Thyroid gland (tissue), 4 donors: Measurements from ENCODE around the gene SETD3. TPM values are rescaled to one million over a fixed set of nuclear protein-coding genes. Genes with fewer than 3 reads are reported as not detected.

ENCODE experiments used
- DNase-seq, 2 donors: peaks; one replicate each; pipeline ENCODE4 v3.0.0-alpha.2; 2019
- H3K27ac ChIP-seq, 3 donors: fragments of 200-600 bp; sonication (generic); 1 replicate in 2 of 3; 2 replicates in 1 of 3; pipeline ENCODE4 v1.5.1; 2016 to 2019; ENCODE audit warnings: mild to moderate bottlenecking in 1 of 3, moderate library complexity in 1 of 3
- H3K27me3 ChIP-seq: fragments of 200-600 bp; sonication (generic); one replicate; pipeline ENCODE4 v1.5.1; 2019
- H3K36me3 ChIP-seq, 2 donors: fragments of 200-600 bp; sonication (generic); one replicate each; pipeline ENCODE4 v1.5.1; 2016 to 2019
- H3K4me1 ChIP-seq, 2 donors: fragments of 200-600 bp; sonication (generic); one replicate each; pipeline ENCODE4 v1.5.1; 2017 to 2019
- H3K4me3 ChIP-seq, 3 donors: fragments of 200-600 bp; sonication (generic); replicated peaks in 1 of 3; 1 replicate in 2 of 3; 2 replicates in 1 of 3; pipeline ENCODE4 v1.5.1; 2016; ENCODE audit warnings: mild to moderate bottlenecking in 1 of 3
- H3K9me3 ChIP-seq: fragments of 200-600 bp; sonication (generic); one replicate; pipeline ENCODE4 v1.5.1; 2017
- CTCF ChIP-seq, 6 experiments: fragments of 200-600 bp in 3 of 6; fragments of 450-650 bp in 3 of 6; sonication (generic) in 3 of 6; IDR thresholded peaks; one replicate each; pipeline ENCODE4 v1.5.1; 2016 to 2019; ENCODE audit warnings: antibody characterized with exemption in 6 of 6, mild to moderate bottlenecking in 2 of 6, inconsistent platforms in 1 of 6, moderate library complexity in 1 of 6
- POLR2A ChIP-seq, 2 donors: fragments of 450-650 bp; IDR thresholded peaks; one replicate each; pipeline ENCODE4 v1.6.1; 2017; ENCODE audit warnings: antibody characterized with exemption in 2 of 2, mild to moderate bottlenecking in 2 of 2, moderate library complexity in 1 of 2
- WGBS, 2 donors: methylation state at CpG; one replicate each; pipeline ENCODE4 v1.1.5; 2017; 5-methylcytosine and 5-hydroxymethylcytosine counted together
- intact Hi-C: fragments of 100-400 bp; cut with DNase I; formaldehyde crosslinking; loops from one replicate; pipeline ENCODE4 v1.15.1; 2023
- total RNA-seq, 4 donors: library from RNA; depleted of rRNA; stranded (reverse); fragments of >200 nt; gene quantifications; one replicate each; pipeline ENCODE4 v1.2.3, GENCODE V29; 2016

Gene SETD3
- total RNA-seq, 4 donors from 2014 or later = 119 to 141 (median 130) TPM

- Histone ChIP-seq H3K4me1 (peaks cover 0 to 7% of the 10 kb centered on the region in 2 donors), H3K27me3 (no peaks in the 10 kb centered on the region), H3K27ac (no peak overlapping the region), H3K36me3 (no peaks in the 10 kb centered on the region), H3K4me3 (no peak overlapping the region), H3K9me3 (no peaks in the 10 kb centered on the region)
- intact Hi-C loops = no loop called here
- DNase-seq = no peak
- no peak for TF ChIP-seq CTCF (IDR thresholded peaks at IDR 0.05)
- TF ChIP-seq POLR2A (IDR thresholded peaks at IDR 0.05) = no peak
- 79 to 84% methylated on average over 8 to 10 of the region's 14 CpGs for WGBS, 2 donors
Measured at GRCh38 chr14:99516871-99517642, 36.4 kb upstream of the SETD3 start.

- TF ChIP-seq CTCF (IDR thresholded peaks at IDR 0.05) (no peak), POLR2A (IDR thresholded peaks at IDR 0.05) (no peak)
- intact Hi-C loops = no loop called here
- no peak overlapping the region for H3K4me3 ChIP-seq
- peaks cover 0 to 7% of the 10 kb centered on the region in 2 donors for H3K4me1 ChIP-seq
- DNase-seq = no peak
- no peaks in the 10 kb centered on the region for H3K27me3 ChIP-seq
- no peaks in the 10 kb centered on the region for H3K9me3 ChIP-seq
- no peak overlapping the region for H3K27ac ChIP-seq
- peaks cover 0 to 3% of the 10 kb centered on the region in 2 donors for H3K36me3 ChIP-seq
- 81% methylated on average over 15 to 18 of the region's 24 CpGs for WGBS, 2 donors
Measured at GRCh38 chr14:99516156-99516870, 35.7 kb upstream of the SETD3 start.

DNA sequence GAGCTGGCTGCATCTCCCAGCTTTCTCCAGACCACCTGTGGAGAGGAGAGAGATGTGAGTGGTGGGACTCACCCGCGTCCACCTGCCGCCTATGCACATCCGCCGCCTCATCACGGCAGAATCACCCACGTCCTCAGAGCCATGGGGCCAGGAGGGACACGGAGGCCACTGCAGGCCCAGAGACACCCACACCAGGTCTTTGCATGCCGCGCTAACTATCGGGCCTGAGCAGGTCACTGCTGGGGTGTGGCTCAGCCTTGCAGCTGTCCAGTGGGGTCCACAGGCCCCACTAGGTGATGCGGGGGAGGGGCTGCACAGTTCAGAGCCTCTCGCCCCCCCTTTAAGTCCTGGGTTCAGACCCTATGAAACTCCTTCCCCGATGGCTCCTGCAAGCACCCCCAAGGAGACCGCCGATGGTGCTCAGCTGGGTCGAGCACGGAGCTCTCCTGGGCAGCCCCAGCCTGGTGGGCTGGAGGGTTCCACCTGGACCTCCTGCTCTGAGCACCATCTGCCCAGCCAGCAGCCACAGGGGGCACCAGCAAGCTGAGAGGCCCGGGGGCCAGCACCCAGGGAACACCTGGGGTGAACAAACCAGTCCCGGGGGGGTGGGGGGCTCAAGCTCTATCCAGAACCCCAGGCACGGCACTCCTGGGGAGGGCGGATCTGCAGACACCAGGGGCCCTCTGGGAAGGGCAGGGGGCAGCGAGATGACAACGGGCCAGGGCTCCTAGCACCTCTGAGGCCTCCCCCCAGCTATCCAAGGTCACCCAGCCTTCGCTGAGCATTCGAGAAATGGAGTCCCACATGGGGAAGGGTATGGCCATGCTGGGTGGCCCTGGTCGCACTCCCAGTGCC is 34.9 kb upstream of the SETD3 start:
- Histone ChIP-seq H3K4me1 (peaks cover 0 to 7% of the 10 kb centered on the region in 2 donors), H3K27ac (no peak overlapping the region), H3K27me3 (no peaks in the 10 kb centered on the region), H3K4me3 (no peak overlapping the region), H3K36me3 (peaks cover 0 to 8% of the 10 kb centered on the region in 2 donors), H3K9me3 (no peaks in the 10 kb centered on the region)
- DNase-seq = no peak
- WGBS, 2 donors = 84 to 87% methylated on average over 10 to 12 of the region's 27 CpGs
- TF ChIP-seq CTCF (IDR thresholded peaks at IDR 0.05) = no peak
- intact Hi-C loops = no loop called here

GRCh38 chr14:99514552-99515300 is 34.1 kb upstream of the SETD3 start:
- H3K36me3 ChIP-seq = peaks cover 0 to 13% of the 10 kb centered on the region in 2 donors
- no peak overlapping the region for H3K27ac ChIP-seq
- TF ChIP-seq POLR2A (IDR thresholded peaks at IDR 0.05) (no peak), CTCF (IDR thresholded peaks at IDR 0.05) (no peak)
- intact Hi-C loops = no loop called here
- H3K4me3 ChIP-seq = no peak overlapping the region
- 93 to 94% methylated on average over 11 to 13 of the region's 20 CpGs for WGBS, 2 donors
- H3K9me3 ChIP-seq = no peaks in the 10 kb centered on the region
- H3K4me1 ChIP-seq = peaks cover 0 to 7% of the 10 kb centered on the region in 2 donors
- no peak for DNase-seq
- no peaks in the 10 kb centered on the region for H3K27me3 ChIP-seq
